Prostate gland (tissue), 2 donors: ENCODE data around the gene LMO7. TPM values are rescaled to one million over a fixed set of nuclear protein-coding genes. Genes with fewer than 3 reads are reported as not detected.
"Not testable (repeated sequence)": the region's sequence is repeated elsewhere in the genome, so short reads cannot be mapped to it uniquely, and the experiment has no call there.

Source experiments
- DNase-seq: peaks from one replicate; pipeline ENCODE4 v3.0.0-alpha.2; 2019; ENCODE audit warnings: low spot score
- H3K27ac ChIP-seq, 2 donors: fragments of 200-600 bp; sonication (generic); 2 replicates each; pipeline ENCODE4 v1.5.1; 2017 to 2019
- H3K27me3 ChIP-seq: fragments of 200-600 bp; sonication (generic); replicated peaks from 2 replicates; pipeline ENCODE4 v1.5.1; 2019; ENCODE audit not compliant: insufficient read depth
- H3K36me3 ChIP-seq, 2 donors: fragments of 200-600 bp; sonication (generic); 1 replicate in 1 of 2; 2 replicates in 1 of 2; pipeline versions ENCODE4 v1.5.1 to v1.8.1; 2017 to 2019
- H3K4me1 ChIP-seq: fragments of 200-600 bp; sonication (generic); replicated peaks from 2 replicates; pipeline ENCODE4 v1.5.1; 2019
- H3K4me3 ChIP-seq, 2 donors: fragments of 200-600 bp; sonication (generic); 2 replicates each; pipeline ENCODE4 v1.5.1; 2017 to 2019
- H3K9me3 ChIP-seq: fragments of 200-600 bp; sonication (generic); 2 replicates; pipeline ENCODE4 v1.5.1; 2017
- CTCF ChIP-seq, 4 experiments: fragments of 200-600 bp in 2 of 4; fragments of 450-650 bp in 2 of 4; sonication (generic) in 2 of 4; IDR thresholded peaks; 1 replicate in 3 of 4; 2 replicates in 1 of 4; pipeline ENCODE4 v1.5.1; 2016 to 2019; ENCODE audit warnings: antibody characterized with exemption in 4 of 4, mild to moderate bottlenecking in 2 of 4, moderate library complexity in 2 of 4
- POLR2A ChIP-seq: fragments of 450-650 bp; IDR thresholded peaks from one replicate; pipeline ENCODE4 v1.6.1; 2016; ENCODE audit warnings: antibody characterized with exemption, mild to moderate bottlenecking
- POLR2AphosphoS5 ChIP-seq: sonication (generic); formaldehyde crosslinking; IDR thresholded peaks from one replicate; pipeline ENCODE4 v1.6.1; 2017; ENCODE audit warnings: antibody characterized with exemption
- WGBS: methylation state at CpG from one replicate; pipeline ENCODE4 v1.1.5; 2018; 5-methylcytosine and 5-hydroxymethylcytosine counted together
- intact Hi-C: fragments of 100-400 bp; cut with DNase I; formaldehyde crosslinking; loops from one replicate; pipeline ENCODE4 v1.14.2; 2022
- total RNA-seq, 2 donors: library from RNA; depleted of rRNA; stranded (reverse); fragments of >200 nt; gene quantifications; one replicate each; pipeline ENCODE4 v1.1.0, GENCODE V29; 2016

Gene LMO7
- total RNA-seq, 2 donors from 2014 or later: 87.8 to 99.9 TPM

- H3K4me3 ChIP-seq: no peak overlapping the region
- TF ChIP-seq CTCF (IDR thresholded peaks at IDR 0.05): no peak
- no peak for TF ChIP-seq POLR2AphosphoS5
- no peak for TF ChIP-seq POLR2A
- H3K36me3 ChIP-seq: no peaks in the 10 kb centered on the region
- H3K27me3 ChIP-seq: no peaks in the 10 kb centered on the region
- no peaks in the 10 kb centered on the region for H3K9me3 ChIP-seq
- no peak for DNase-seq
- H3K4me1 ChIP-seq: no peaks in the 10 kb centered on the region
- intact Hi-C loops: no loop called here
- WGBS: 76% methylated on average over 9 of the region's 9 CpGs
- no peak overlapping the region for H3K27ac ChIP-seq
Observed at GRCh38 chr13:75789451-75790197, 153.5 kb downstream of the LMO7 start.

- H3K27ac ChIP-seq: no peak overlapping the region
- no peak for TF ChIP-seq POLR2AphosphoS5
- no peak for TF ChIP-seq POLR2A
- TF ChIP-seq CTCF (IDR thresholded peaks at IDR 0.05): no peak
- no peak overlapping the region for H3K4me3 ChIP-seq
- intact Hi-C loops: no loop called here
- H3K9me3 ChIP-seq: no peaks in the 10 kb centered on the region
- no peaks in the 10 kb centered on the region for H3K36me3 ChIP-seq
- 99% methylated on average over 4 of the region's 4 CpGs for WGBS
- DNase-seq: no peak
- H3K4me1 ChIP-seq: no peaks in the 10 kb centered on the region
- H3K27me3 ChIP-seq: no peaks in the 10 kb centered on the region
Observed at GRCh38 chr13:75790198-75790970, 154.3 kb downstream of the LMO7 start.

- 74% methylated on average over 3 of the region's 3 CpGs for WGBS
- DNase-seq: no peak
- TF ChIP-seq POLR2AphosphoS5 (no peak), CTCF (IDR thresholded peaks at IDR 0.05) (no peak), POLR2A (no peak)
- Histone ChIP-seq H3K27ac (no peak overlapping the region), H3K9me3 (no peaks in the 10 kb centered on the region), H3K27me3 (no peaks in the 10 kb centered on the region), H3K4me1 (no peaks in the 10 kb centered on the region), H3K36me3 (no peaks in the 10 kb centered on the region), H3K4me3 (no peak overlapping the region)
- intact Hi-C loops: no loop called here
Observed at GRCh38 chr13:75792526-75793187, 156.5 kb downstream of the LMO7 start.

GRCh38 chr13:75793188-75793567, 157.0 kb downstream of the LMO7 start:
- H3K9me3 ChIP-seq, H3K4me3 ChIP-seq, DNase-seq, intact Hi-C loops, H3K4me1 ChIP-seq, H3K36me3 ChIP-seq, H3K27me3 ChIP-seq, H3K27ac ChIP-seq: not testable (repeated sequence)
- 94% methylated on average over 9 of the region's 9 CpGs for WGBS

- WGBS: 94% methylated on average over 1 of the region's 1 CpG
- Histone ChIP-seq H3K4me1 (no peaks in the 10 kb centered on the region), H3K4me3 (no peak overlapping the region), H3K36me3 (no peaks in the 10 kb centered on the region), H3K27me3 (no peaks in the 10 kb centered on the region), H3K27ac (no peak overlapping the region), H3K9me3 (no peaks in the 10 kb centered on the region)
- intact Hi-C loops: no loop called here
- TF ChIP-seq POLR2A (no peak), POLR2AphosphoS5 (no peak), CTCF (IDR thresholded peaks at IDR 0.05) (no peak)
- no peak for DNase-seq
Observed at GRCh38 chr13:75794663-75795062, 158.5 kb downstream of the LMO7 start.
